Stimulated activated CD4-positive, alpha-beta T cell treated with anti-CD3 and anti-CD28 coated beads, TNF-alpha, amount 100 ng/mL, for 1 hour (primary cell): Measurements from ENCODE around the gene KIF4A.

Experiments used
- DNase-seq, 3 donors: peaks; one replicate each; pipeline ENCODE4 v3.0.0-alpha.2; 2020; ENCODE audit warnings: low read depth in 3 of 3, low spot score in 1 of 3

The KIF4A gene

GRCh38 chrX:70468709-70469108, 178.8 kb downstream of the KIF4A start:
- DNase-seq: no peak
